Measurements from ENCODE around the gene TMEM130. TPM values are rescaled to one million over a fixed set of nuclear protein-coding genes. Genes with fewer than 3 reads are reported as not detected.
A peak's percentile ranks its signal among the peaks of the same experiment; 100 is the strongest.

The TMEM130 gene
- total and polyA plus RNA-seq, 4 donors: 0.34 to 1.5 (median 0.60) TPM

GRCh38 chr7:98913026-98913425, 43.2 kb upstream of the TMEM130 start:
- ATAC-seq (ENCODE audit: insufficient read depth, low FRiP score) (no peak), DNase-seq (peak in 1 of 3 donors; percentile 5)
- Histone ChIP-seq H3K27ac (ENCODE audit: low read depth in 1 of 2, low read length in 1 of 2) (no peak overlapping the region), H3K9me3 (ENCODE audit: control insufficient read depth in 4 of 4, insufficient read depth in 3 of 4, low read length in 3 of 4) (no peaks in the 10 kb centered on the region), H3K9ac (ENCODE audit: insufficient read depth in 1 of 2, low read length in 2 of 2) (no peak overlapping the region), H3K4me3 (no peak overlapping the region), H3K36me3 (ENCODE audit: control insufficient read depth in 4 of 4, insufficient read depth in 4 of 4, low read length in 4 of 4) (peaks cover 32 to 54% (median 39%) of the 10 kb centered on the region in 4 donors), H3K4me1 (ENCODE audit: control insufficient read depth in 5 of 5, insufficient read depth in 5 of 5, low read length in 5 of 5) (no peaks in the 10 kb centered on the region), H3K27me3 (ENCODE audit: control insufficient read depth in 3 of 3, insufficient read depth in 3 of 3, low read length in 2 of 3) (no peaks in the 10 kb centered on the region)
- 83 to 89% methylated on average over 8 of the region's 8 CpGs for WGBS, 2 donors
- TF ChIP-seq CTCF (IDR thresholded peaks at IDR 0.05; ENCODE audit: control extremely low read depth, extremely low read depth): no peak

- Histone ChIP-seq H3K27me3 (ENCODE audit: control insufficient read depth in 3 of 3, insufficient read depth in 3 of 3, low read length in 2 of 3) (no peaks in the 10 kb centered on the region), H3K27ac (ENCODE audit: low read depth in 1 of 2, low read length in 1 of 2) (no peak overlapping the region), H3K9me3 (ENCODE audit: control insufficient read depth in 4 of 4, insufficient read depth in 3 of 4, low read length in 3 of 4) (no peaks in the 10 kb centered on the region), H3K4me1 (ENCODE audit: control insufficient read depth in 5 of 5, insufficient read depth in 5 of 5, low read length in 5 of 5) (no peaks in the 10 kb centered on the region), H3K9ac (ENCODE audit: insufficient read depth in 1 of 2, low read length in 2 of 2) (no peak overlapping the region), H3K36me3 (ENCODE audit: control insufficient read depth in 4 of 4, insufficient read depth in 4 of 4, low read length in 4 of 4) (peaks cover 32 to 49% (median 40%) of the 10 kb centered on the region in 4 donors), H3K4me3 (no peak overlapping the region)
- 87 to 94% methylated on average over 5 of the region's 5 CpGs for WGBS, 2 donors
- TF ChIP-seq CTCF (IDR thresholded peaks at IDR 0.05; ENCODE audit: control extremely low read depth, extremely low read depth): no peak
- ATAC-seq (ENCODE audit: insufficient read depth, low FRiP score) (no peak), DNase-seq (no peak)
These were observed 42.1 kb upstream of the TMEM130 start for GRCh38 chr7:98911916-98912315.

- Histone ChIP-seq H3K4me3 (no peak overlapping the region), H3K27ac (ENCODE audit: low read depth in 1 of 2, low read length in 1 of 2) (no peak overlapping the region), H3K27me3 (ENCODE audit: control insufficient read depth in 3 of 3, insufficient read depth in 3 of 3, low read length in 2 of 3) (no peaks in the 10 kb centered on the region), H3K4me1 (ENCODE audit: control insufficient read depth in 5 of 5, insufficient read depth in 5 of 5, low read length in 5 of 5) (no peaks in the 10 kb centered on the region), H3K36me3 (ENCODE audit: control insufficient read depth in 4 of 4, insufficient read depth in 4 of 4, low read length in 4 of 4) (peaks cover 28 to 52% (median 33%) of the 10 kb centered on the region in 4 donors), H3K9me3 (ENCODE audit: control insufficient read depth in 4 of 4, insufficient read depth in 3 of 4, low read length in 3 of 4) (no peaks in the 10 kb centered on the region), H3K9ac (ENCODE audit: insufficient read depth in 1 of 2, low read length in 2 of 2) (no peak overlapping the region)
- DNase-seq (no peak), ATAC-seq (ENCODE audit: insufficient read depth, low FRiP score) (no peak)
- TF ChIP-seq CTCF (IDR thresholded peaks at IDR 0.05; ENCODE audit: control extremely low read depth, extremely low read depth): no peak
- 95 to 98% methylated on average over 3 of the region's 3 CpGs for WGBS, 2 donors
These were observed 40.6 kb upstream of the TMEM130 start for GRCh38 chr7:98910427-98910826.

- Histone ChIP-seq H3K4me3 (no peak overlapping the region), H3K9me3 (ENCODE audit: control insufficient read depth in 4 of 4, insufficient read depth in 3 of 4, low read length in 3 of 4) (no peaks in the 10 kb centered on the region), H3K9ac (ENCODE audit: insufficient read depth in 1 of 2, low read length in 2 of 2) (no peak overlapping the region), H3K27ac (ENCODE audit: low read depth in 1 of 2, low read length in 1 of 2) (no peak overlapping the region), H3K27me3 (ENCODE audit: control insufficient read depth in 3 of 3, insufficient read depth in 3 of 3, low read length in 2 of 3) (no peaks in the 10 kb centered on the region), H3K36me3 (ENCODE audit: control insufficient read depth in 4 of 4, insufficient read depth in 4 of 4, low read length in 4 of 4) (peaks cover 28 to 61% (median 36%) of the 10 kb centered on the region in 4 donors), H3K4me1 (ENCODE audit: control insufficient read depth in 5 of 5, insufficient read depth in 5 of 5, low read length in 5 of 5) (no peaks in the 10 kb centered on the region)
- ATAC-seq (ENCODE audit: insufficient read depth, low FRiP score) (no peak), DNase-seq (no peak)
- no peak for TF ChIP-seq CTCF (IDR thresholded peaks at IDR 0.05; ENCODE audit: control extremely low read depth, extremely low read depth)
- 87 to 93% methylated on average over 8 of the region's 8 CpGs for WGBS, 2 donors
These were observed 39.7 kb upstream of the TMEM130 start for GRCh38 chr7:98909487-98909886.
